ENCODE results near the gene C11orf58.

- TF ChIP-seq CTCF (IDR thresholded peaks at IDR 0.05; ENCODE audit: poor library complexity, severe bottlenecking) (no peak), POLR2AphosphoS5 (IDR thresholded peaks at IDR 0.05) (no peak)
Observed at GRCh38 chr11:16789560-16790485, 51.4 kb downstream of the C11orf58 start.
